Measurements from ENCODE around the gene SCN1B.
A peak's percentile ranks its signal among the peaks of the same experiment; 100 is the strongest.

GRCh38 chr19:34999498-35000337 lies 30.6 kb upstream of the SCN1B start, which contains the start of gene GRAMD1A:
- peak; percentile 91 to 95 for TF ChIP-seq POLR2AphosphoS5 (IDR thresholded peaks at IDR 0.05)
- no peak for TF ChIP-seq CTCF (IDR thresholded peaks at IDR 0.05)
